Hematopoietic multipotent progenitor cell (in vitro differentiated cells): ENCODE data around the gene PDILT. TPM values are rescaled to one million over a fixed set of nuclear protein-coding genes. Genes with fewer than 3 reads are reported as not detected.

Experiments
- DNase-seq, 3 donors: peaks; one replicate each; pipeline ENCODE4 v3.0.0-alpha.2; 2011 to 2015; ENCODE audit warnings: low read depth in 2 of 3, low spot score in 2 of 3
- total RNA-seq: library from RNA; depleted of rRNA; stranded (reverse); fragments of >200 nt; gene quantifications from one replicate; pipeline ENCODE4 v1.2.3, GENCODE V29; 2012

PDILT gene
- total RNA-seq, 1 donor: not detected

GRCh38 chr16:20372701-20373100 is 31.8 kb downstream of the PDILT start:
- no peak for DNase-seq

DNA sequence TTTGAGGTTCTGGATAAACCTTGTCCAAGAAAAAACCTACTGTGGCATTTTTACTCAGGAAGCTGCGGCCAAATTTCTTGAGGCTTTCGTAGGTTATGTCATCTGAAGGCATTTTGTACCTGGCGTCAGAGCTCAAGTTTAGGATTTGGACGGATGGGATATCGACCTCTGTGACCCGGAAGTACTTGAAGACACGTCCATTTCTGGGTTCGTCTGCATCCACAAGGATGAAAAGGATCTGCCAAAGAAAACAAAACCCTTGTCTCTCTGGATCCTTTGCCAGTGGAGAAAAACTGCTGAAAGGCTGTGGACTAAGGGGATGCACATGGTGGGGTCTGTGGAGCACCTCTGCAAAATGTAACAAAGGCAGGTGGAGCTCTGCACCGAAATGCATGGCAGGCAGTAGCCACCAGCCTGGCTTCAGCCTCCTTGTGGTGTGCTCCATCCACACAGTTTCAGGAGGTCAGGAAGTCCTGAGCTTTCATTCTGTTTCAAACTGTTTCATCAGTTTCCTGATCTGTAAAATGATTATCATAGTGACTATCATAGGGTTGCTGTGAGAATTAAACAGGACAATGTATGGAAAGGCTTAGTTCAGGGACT is 35.0 kb downstream of the PDILT start:
- DNase-seq: no peak

GRCh38 chr16:20364051-20364450 is 40.5 kb downstream of the PDILT start:
- no peak for DNase-seq

- DNase-seq: no peak
Observed at GRCh38 chr16:20363191-20363590, 41.3 kb downstream of the PDILT start.

DNA sequence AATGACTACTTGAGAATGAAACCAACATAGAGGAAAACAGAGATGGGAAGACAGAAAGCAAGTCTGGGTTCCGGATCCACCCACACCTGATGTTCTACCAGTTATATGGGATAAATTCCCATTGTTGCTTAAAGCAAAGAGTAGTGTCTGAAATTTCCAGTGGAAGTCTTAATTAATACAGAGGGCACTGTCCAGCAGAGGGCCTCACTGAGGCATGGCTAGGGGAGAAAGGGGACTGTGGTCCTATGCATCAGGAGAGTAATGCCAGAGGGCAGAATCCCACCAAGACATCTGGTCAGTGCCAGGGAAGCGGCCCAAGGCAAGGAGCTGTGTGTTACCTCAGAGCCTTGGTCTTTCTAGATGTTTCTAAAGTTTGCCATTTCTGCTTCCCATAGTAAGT is 44.5 kb downstream of the PDILT start:
- DNase-seq: peak in 1 of 3 donors; percentile 4

GRCh38 chr16:20355114-20355782 is 49.3 kb downstream of the PDILT start:
- no peak for DNase-seq

DNA sequence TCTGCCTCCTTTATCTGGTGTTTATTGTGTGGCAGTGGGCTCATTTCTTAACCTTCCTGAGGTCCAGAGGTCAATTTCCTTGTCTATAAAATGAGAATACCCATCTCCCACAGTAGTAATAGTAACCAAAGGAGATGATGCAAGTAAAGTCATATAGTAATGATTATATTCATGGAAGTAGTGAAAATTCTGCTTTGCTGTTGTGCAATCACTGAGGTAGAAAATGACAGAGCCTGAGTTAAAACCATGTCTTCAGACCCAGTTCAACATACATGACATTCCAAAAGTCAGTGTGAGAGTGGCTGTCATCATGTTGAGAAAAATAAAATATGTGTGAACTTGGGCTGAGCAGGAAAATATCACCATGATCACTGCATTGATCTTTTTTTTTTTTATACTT is 51.2 kb downstream of the PDILT start:
- no peak for DNase-seq

DNA sequence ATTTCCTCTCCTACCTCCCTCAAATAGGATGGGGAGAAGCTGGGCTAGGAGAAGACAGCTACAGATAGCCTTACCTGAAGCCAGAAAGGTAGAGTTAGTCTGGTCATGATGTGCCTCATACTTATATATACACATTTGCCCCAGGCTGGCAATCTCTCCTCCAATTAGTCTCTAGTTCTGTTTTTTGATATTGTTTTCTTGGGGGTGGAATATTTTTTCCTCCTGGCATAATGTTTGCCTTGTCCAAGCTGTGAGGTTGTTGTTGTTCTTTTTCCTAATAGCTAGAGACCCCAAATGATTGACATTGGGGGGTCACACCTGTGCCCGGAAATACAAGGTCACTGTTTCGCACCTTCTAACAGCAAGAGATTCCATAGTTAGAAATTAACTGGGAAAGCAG is 51.9 kb downstream of the PDILT start, which contains the start of gene UMOD:
Gene UMOD (minus strand): TSS at position 101 of the 400 bp plus-strand sequence. CDS start 1,978 bp downstream, outside the sequence.
- DNase-seq: no peak

- no peak for DNase-seq
Observed at GRCh38 chr16:20349615-20350014, 54.9 kb downstream of the PDILT start.

DNA sequence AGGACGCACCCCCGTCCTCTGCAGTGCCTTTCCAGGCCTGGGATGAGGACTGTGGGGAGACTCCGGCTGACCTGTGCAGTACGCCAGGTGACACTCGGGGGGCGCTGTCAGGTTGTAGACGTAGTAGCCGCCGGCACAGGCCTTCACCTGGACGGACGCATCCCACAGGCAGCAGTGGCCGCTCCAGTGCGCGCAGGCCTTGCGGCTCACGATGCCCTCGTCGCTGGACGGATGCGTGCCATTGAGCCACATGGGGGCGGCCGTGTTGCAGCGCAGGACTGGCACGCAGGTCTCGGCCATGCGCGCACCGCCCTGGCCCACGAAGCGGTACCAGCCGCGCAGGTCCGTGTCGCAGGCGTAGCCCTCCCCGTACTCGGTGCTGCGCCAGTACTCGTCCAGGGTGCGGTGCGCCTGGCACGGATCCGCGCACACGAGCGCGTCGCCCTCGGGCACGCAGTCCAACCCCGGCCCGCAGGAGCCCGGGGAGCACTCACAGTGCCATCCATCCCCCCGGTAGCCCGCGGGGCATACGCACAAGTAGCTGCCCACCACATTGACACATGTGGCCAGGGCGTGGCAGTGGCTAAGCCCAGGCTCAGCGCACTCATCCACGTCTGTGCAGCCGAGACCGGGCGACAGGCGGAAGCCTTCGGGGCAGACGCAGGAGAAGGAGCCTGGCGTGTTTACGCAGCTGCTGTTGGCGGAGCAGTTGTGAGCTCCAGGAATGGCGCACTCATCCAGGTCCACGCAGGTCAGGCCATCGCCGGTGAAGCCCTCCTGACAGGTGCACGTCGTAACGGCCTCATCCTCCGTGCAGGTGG is 56.0 kb downstream of the PDILT start:
- DNase-seq: no peak

GRCh38 chr16:20347666-20348364 is 56.7 kb downstream of the PDILT start:
- DNase-seq: no peak

GRCh38 chr16:20344611-20345010 is 59.9 kb downstream of the PDILT start:
- DNase-seq: no peak

DNA sequence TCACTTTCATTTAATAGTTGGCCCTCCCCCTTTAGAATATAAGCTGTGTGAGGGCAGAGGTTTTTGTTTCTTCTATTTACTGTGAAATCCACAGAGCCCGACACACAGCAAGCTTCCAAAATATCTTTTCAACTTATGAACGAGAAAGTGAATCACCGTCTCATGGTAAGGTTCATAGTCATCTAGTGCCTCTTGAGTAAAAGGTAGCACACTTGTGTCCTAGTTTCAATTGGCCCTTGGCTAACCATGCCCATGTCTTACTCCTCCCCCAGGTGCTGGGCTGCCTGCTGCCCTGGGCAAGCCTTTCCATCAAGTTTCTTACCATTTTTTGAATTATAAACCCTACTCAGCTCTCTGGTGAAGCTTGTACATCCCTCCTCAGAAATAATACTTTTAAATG is 64.8 kb downstream of the PDILT start:
- no peak for DNase-seq

DNA sequence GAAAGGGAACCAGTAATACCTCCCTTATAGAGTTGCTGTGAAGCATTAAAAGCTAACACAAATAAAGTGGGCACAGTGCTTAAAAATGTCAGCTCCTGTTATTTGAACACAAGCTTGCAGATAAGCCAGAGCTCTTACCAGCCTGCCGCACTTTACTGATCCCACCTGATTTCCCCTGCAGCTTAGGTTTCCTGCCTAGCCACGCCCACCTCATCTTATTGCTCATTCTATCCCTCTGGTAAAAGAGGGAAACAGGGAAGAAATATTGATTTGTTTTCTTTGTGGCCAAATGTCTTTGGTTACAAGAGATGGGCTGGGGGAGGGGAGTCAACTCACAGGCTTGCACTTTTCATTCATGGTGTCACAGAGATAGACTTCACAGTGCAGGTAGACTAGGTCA is 67.6 kb downstream of the PDILT start:
- DNase-seq: no peak

DNA sequence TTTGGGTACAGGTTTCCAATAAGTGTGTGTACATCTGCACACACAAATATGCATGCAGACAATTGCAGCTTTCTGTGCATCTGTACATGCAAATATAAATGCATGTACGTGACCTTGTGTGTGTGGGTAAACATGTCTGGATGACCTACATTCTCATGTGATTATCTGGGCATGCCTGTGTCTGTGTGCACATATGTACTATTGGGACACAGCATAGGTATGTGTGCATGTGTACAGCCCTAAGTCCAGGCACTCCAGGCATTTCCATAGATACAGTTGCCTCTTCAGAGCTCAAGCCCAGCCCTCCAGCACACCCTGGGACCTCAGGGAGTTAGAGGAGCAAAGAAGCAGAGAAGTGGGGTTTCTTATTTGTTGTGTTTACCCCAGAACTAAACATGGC is 70.1 kb downstream of the PDILT start:
- DNase-seq: no peak

GRCh38 chr16:20333120-20333519 is 71.4 kb downstream of the PDILT start:
- DNase-seq: no peak

DNA sequence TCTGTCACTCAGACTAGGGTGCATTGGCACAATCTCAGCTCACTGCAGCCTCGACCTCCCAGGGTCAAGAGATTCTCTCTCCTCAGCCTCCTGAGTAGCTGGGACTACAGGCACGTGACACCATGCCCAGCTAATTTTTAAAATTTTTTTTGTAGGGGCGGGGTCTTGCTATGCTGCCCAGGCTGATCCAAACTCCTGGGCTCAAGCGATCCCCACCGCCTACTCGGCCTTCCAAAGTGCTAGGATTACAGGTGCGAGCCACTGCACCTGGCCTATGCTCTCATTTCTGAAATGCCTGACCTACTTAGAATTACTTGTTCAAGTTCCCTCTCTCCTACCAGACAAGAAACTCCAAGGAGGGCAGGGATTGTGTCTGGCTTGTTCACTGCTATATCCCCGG is 72.1 kb downstream of the PDILT start:
- DNase-seq: no peak

DNA sequence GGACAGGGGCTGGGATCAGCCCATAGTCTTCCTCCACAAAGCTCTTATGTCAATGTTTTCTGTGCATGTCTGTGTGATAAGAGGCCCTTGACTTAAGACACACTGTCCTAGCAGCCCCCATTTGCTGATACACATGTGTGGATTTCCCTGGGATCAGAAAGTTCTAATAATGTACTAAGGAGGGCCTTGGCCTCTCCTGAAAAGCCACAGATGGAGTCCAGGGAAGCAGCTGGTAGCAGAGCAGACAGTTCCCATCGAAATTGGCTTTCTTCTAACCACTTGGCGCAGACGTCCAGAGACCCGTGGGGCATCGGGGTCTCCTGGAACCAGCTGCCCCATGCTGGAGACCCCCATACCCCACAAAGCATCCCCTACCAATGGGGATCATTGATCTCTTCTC is 72.9 kb downstream of the PDILT start:
- no peak for DNase-seq

- no peak for DNase-seq
Observed at GRCh38 chr16:20329392-20330138, 75.0 kb downstream of the PDILT start.

- DNase-seq: no peak
Observed at GRCh38 chr16:20327444-20328041, 77.0 kb downstream of the PDILT start, which contains the start of gene GP2. GP2 (minus strand) TSS chr16:20327513; CDS start chr16:20326431, 1,082 bp downstream.
